SK-N-SH (cell line): ENCODE results near the gene DIS3L2. TPM values are rescaled to one million over a fixed set of nuclear protein-coding genes. Genes with fewer than 3 reads are reported as not detected.

Experiments
- CTCF ChIA-PET: fragments of 300-600, 350-600 bp; formaldehyde crosslinking; extraction: SDS; loops from one replicate; lab custom pipeline; 2021; lab: Yijun Ruan, JAX
- POLR2A ChIA-PET: fragments of 350-600 bp; sonication (Branson Sonifier 250); formaldehyde crosslinking; extraction: SDS; loops from one replicate; lab custom pipeline; 2020; ENCODE audit warnings: antibody characterized with exemption, inconsistent platforms; lab: Yijun Ruan, JAX
- DNase-seq: peaks from one replicate; pipeline ENCODE4 v3.0.0; 2012
- H2AFZ ChIP-seq: fragments of 200-600 bp; sonication (generic); 2 replicates; pipeline ENCODE4 v1.8.1; 2016; ENCODE audit warnings: antibody characterized with exemption, mild to moderate bottlenecking, low read depth
- H3F3A ChIP-seq: fragments of 200-600 bp; sonication (generic); replicated peaks from 2 replicates; pipeline ENCODE3; 2016; ENCODE audit warnings: antibody characterized with exemption, mild to moderate bottlenecking; ENCODE audit not compliant: insufficient read depth
- H3K27ac ChIP-seq, 2 experiments: fragments of 200-500 bp in 1 of 2; fragments of 200-600 bp in 1 of 2; sonication (Bioruptor generic) in 1 of 2; sonication (generic), shearing (Covaris generic) in 1 of 2; 2 replicates each; pipeline versions ENCODE4 v1.5.1 to v1.6.1; 2014 to 2016; ENCODE audit warnings: low read depth in 2 of 2, inconsistent platforms in 1 of 2, low read length in 1 of 2, mild to moderate bottlenecking in 1 of 2, mixed read lengths in 1 of 2
- H3K27me3 ChIP-seq: fragments of 200-600 bp; sonication (generic), shearing (Covaris generic); 2 replicates; pipeline ENCODE4 v1.6.1; 2016; ENCODE audit warnings: mixed run types; ENCODE audit not compliant: insufficient read depth
- H3K36me3 ChIP-seq, 2 experiments: fragments of 200-500 bp in 1 of 2; fragments of 200-600 bp in 1 of 2; sonication (Bioruptor generic) in 1 of 2; sonication (generic) in 1 of 2; replicated peaks in 1 of 2; 2 replicates each; pipeline versions ENCODE3 to v1.5.1; 2014 to 2016; ENCODE audit warnings: low read length in 1 of 2, mild to moderate bottlenecking in 1 of 2; ENCODE audit not compliant: insufficient read depth in 2 of 2, control insufficient read depth in 1 of 2
- H3K4me1 ChIP-seq, 2 experiments: fragments of 200-500 bp in 1 of 2; fragments of 200-600 bp in 1 of 2; sonication (Bioruptor generic) in 1 of 2; sonication (generic), shearing (Covaris generic) in 1 of 2; 2 replicates each; pipeline versions ENCODE4 v1.5.1 to v1.6.1; 2014 to 2016; ENCODE audit warnings: low read depth in 1 of 2, low read length in 1 of 2, mixed run types in 1 of 2; ENCODE audit not compliant: insufficient read depth in 2 of 2, control insufficient read depth in 1 of 2
- H3K4me2 ChIP-seq: fragments of 200-600 bp; sonication (generic), shearing (Covaris generic); 2 replicates; pipeline ENCODE4 v1.6.1; 2017; ENCODE audit warnings: mixed run types
- H3K4me3 ChIP-seq, 2 experiments: fragments of 200-500 bp in 1 of 2; fragments of 200-600 bp in 1 of 2; sonication (Bioruptor generic) in 1 of 2; sonication (generic), shearing (Covaris generic) in 1 of 2; 2 replicates each; pipeline versions ENCODE4 v1.5.1 to v1.8.1; 2014 to 2016; ENCODE audit warnings: low read depth in 2 of 2, inconsistent platforms in 1 of 2, low read length in 1 of 2, mild to moderate bottlenecking in 1 of 2, mixed read lengths in 1 of 2, moderate library complexity in 1 of 2
- H3K79me2 ChIP-seq: fragments of 200-600 bp; sonication (generic); 2 replicates; pipeline ENCODE4 v1.8.1; 2017; ENCODE audit warnings: mild to moderate bottlenecking; ENCODE audit not compliant: insufficient read depth
- H3K9ac ChIP-seq: fragments of 200-600 bp; sonication (generic); 2 replicates; pipeline ENCODE4 v1.6.1; 2017; ENCODE audit warnings: mixed run types
- H3K9me2 ChIP-seq: fragments of 200-600 bp; sonication (generic); 2 replicates; pipeline ENCODE4 v1.6.1; 2017; ENCODE audit warnings: mixed run types
- H3K9me3 ChIP-seq: fragments of 200-600 bp; sonication (generic); 2 replicates; pipeline ENCODE4 v1.6.1; 2017; ENCODE audit warnings: mixed run types, mild to moderate bottlenecking, moderate library complexity
- H4K20me1 ChIP-seq: fragments of 200-600 bp; sonication (generic); 2 replicates; pipeline ENCODE4 v1.6.1; 2017; ENCODE audit warnings: mild to moderate bottlenecking, mixed run types; ENCODE audit not compliant: insufficient read depth
- FOSL2 ChIP-seq: IDR thresholded peaks from 2 replicates; pipeline ENCODE4 v1.4.0; 2012; ENCODE audit warnings: low read depth, mild to moderate bottlenecking, moderate library complexity, borderline replicate concordance
- FOXJ3 ChIP-seq: sonication (generic); formaldehyde crosslinking; IDR thresholded peaks from 2 replicates; pipeline ENCODE4 v1.5.1; 2020; ENCODE audit warnings: mild to moderate bottlenecking, missing genetic modification reagents
- FOXM1 ChIP-seq: IDR thresholded peaks from 2 replicates; pipeline ENCODE4 v1.4.0; 2012; ENCODE audit warnings: low read depth, mild to moderate bottlenecking
- GATA2 ChIP-seq: sonication (generic); formaldehyde crosslinking; IDR thresholded peaks from 2 replicates; pipeline ENCODE4 v1.5.0; 2020; ENCODE audit warnings: mild to moderate bottlenecking, missing genetic modification reagents
- MEF2A ChIP-seq: IDR thresholded peaks from 2 replicates; pipeline ENCODE4 v1.4.0; 2012; ENCODE audit warnings: low read depth, borderline replicate concordance
- MXI1 ChIP-seq: IDR thresholded peaks from 2 replicates; pipeline ENCODE4 v1.6.1; 2012; ENCODE audit warnings: mild to moderate bottlenecking, low read depth, low read length, improper control_type of control experiment
- NRF1 ChIP-seq: IDR thresholded peaks from 2 replicates; pipeline ENCODE4 v1.6.1; 2012; ENCODE audit warnings: low read depth, mild to moderate bottlenecking, low read length
- RCOR1 ChIP-seq: fragments of 150-350 bp; IDR thresholded peaks from 2 replicates; pipeline ENCODE4 v1.6.1; 2017; ENCODE audit warnings: antibody characterized with exemption, low read length
- RFX5 ChIP-seq: IDR thresholded peaks from 2 replicates; pipeline ENCODE4 v1.6.1; 2012; ENCODE audit warnings: mild to moderate bottlenecking, improper control_type of control experiment, low read length
- TAF1 ChIP-seq: IDR thresholded peaks from 2 replicates; pipeline ENCODE4 v1.6.1; 2012; ENCODE audit warnings: low read depth, mild to moderate bottlenecking, low read length, moderate library complexity, borderline replicate concordance
- YY1 ChIP-seq: IDR thresholded peaks from 2 replicates; pipeline ENCODE4 v1.4.0; 2012; ENCODE audit warnings: low read depth, mild to moderate bottlenecking
- WGBS: methylation state at CpG from one replicate; pipeline ENCODE4 v1.1.6; 2017; ENCODE audit warnings: low lambda C conversion rate; 5-methylcytosine and 5-hydroxymethylcytosine counted together
- polyA plus RNA-seq, 3 experiments: library from polyadenylated mRNA; depleted of rRNA; stranded (reverse); fragments of >200 nt; gene quantifications; 2 replicates each; pipeline ENCODE4 v1.2.3, GENCODE V29; 2012
- TF ChIP-seq, protein P1 (sequence below): IDR thresholded peaks from 2 replicates; pipeline ENCODE4 v1.6.1; 2012; ENCODE audit warnings: mild to moderate bottlenecking, low read depth, low read length, moderate library complexity
- TF ChIP-seq, protein P2 (sequence below): fragments of 200-600 bp; sonication (generic); IDR thresholded peaks from 2 replicates; pipeline ENCODE4 v1.6.1; 2017; ENCODE audit warnings: antibody characterized with exemption, mild to moderate bottlenecking, moderate library complexity
- TF ChIP-seq, protein P3 (sequence below): IDR thresholded peaks from 2 replicates; pipeline ENCODE4 v1.4.0; 2012; ENCODE audit warnings: low read depth, borderline replicate concordance

The DIS3L2 gene
- polyA plus RNA-seq, 1 of the 3 experiments (the other 2 are of a cell fraction) = 17.9 TPM

DNA sequence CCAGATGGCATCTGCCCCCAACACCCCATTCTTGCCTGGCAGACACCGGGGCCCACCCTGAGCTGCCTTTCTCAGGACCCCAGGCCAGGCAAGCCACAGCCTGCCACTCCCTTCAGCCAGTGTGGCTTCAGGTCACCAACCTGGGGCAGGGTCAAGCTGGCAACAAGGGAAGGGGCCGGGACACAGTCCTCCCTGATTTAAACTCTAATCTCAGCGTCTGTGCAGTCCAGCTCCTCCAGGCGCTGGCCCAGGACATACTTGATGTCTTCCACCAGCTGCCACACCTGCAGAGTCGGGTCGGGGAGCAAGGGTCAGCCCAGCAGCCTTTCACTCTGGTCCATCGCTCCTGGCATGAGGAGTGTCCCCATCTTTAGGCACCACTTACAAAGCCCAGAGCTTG, 388.0 kb downstream of the DIS3L2 start:
- 20% methylated on average over 1 of the region's 7 CpGs for whole genome bisulfite sequencing
- Histone ChIP-seq H3K9me3 (no peaks in the 10 kb centered on the region), H3K4me3 (no peak overlapping the region), H3K36me3 (no peaks in the 10 kb centered on the region), H3K4me2 (no peak overlapping the region), H3K79me2 (no peaks in the 10 kb centered on the region), H3K9ac (no peak overlapping the region), H4K20me1 (no peaks in the 10 kb centered on the region), H3K27ac (no peak overlapping the region), H3K9me2 (no peaks in the 10 kb centered on the region), H3K4me1 (no peaks in the 10 kb centered on the region), H3K27me3 (peaks cover 67% of the 10 kb centered on the region), H3F3A (no peaks in the 10 kb centered on the region), H2AFZ (no peak overlapping the region)
- TF ChIP-seq, protein P1, sequence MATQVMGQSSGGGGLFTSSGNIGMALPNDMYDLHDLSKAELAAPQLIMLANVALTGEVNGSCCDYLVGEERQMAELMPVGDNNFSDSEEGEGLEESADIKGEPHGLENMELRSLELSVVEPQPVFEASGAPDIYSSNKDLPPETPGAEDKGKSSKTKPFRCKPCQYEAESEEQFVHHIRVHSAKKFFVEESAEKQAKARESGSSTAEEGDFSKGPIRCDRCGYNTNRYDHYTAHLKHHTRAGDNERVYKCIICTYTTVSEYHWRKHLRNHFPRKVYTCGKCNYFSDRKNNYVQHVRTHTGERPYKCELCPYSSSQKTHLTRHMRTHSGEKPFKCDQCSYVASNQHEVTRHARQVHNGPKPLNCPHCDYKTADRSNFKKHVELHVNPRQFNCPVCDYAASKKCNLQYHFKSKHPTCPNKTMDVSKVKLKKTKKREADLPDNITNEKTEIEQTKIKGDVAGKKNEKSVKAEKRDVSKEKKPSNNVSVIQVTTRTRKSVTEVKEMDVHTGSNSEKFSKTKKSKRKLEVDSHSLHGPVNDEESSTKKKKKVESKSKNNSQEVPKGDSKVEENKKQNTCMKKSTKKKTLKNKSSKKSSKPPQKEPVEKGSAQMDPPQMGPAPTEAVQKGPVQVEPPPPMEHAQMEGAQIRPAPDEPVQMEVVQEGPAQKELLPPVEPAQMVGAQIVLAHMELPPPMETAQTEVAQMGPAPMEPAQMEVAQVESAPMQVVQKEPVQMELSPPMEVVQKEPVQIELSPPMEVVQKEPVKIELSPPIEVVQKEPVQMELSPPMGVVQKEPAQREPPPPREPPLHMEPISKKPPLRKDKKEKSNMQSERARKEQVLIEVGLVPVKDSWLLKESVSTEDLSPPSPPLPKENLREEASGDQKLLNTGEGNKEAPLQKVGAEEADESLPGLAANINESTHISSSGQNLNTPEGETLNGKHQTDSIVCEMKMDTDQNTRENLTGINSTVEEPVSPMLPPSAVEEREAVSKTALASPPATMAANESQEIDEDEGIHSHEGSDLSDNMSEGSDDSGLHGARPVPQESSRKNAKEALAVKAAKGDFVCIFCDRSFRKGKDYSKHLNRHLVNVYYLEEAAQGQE = no peak
- TF ChIP-seq, protein P2, sequence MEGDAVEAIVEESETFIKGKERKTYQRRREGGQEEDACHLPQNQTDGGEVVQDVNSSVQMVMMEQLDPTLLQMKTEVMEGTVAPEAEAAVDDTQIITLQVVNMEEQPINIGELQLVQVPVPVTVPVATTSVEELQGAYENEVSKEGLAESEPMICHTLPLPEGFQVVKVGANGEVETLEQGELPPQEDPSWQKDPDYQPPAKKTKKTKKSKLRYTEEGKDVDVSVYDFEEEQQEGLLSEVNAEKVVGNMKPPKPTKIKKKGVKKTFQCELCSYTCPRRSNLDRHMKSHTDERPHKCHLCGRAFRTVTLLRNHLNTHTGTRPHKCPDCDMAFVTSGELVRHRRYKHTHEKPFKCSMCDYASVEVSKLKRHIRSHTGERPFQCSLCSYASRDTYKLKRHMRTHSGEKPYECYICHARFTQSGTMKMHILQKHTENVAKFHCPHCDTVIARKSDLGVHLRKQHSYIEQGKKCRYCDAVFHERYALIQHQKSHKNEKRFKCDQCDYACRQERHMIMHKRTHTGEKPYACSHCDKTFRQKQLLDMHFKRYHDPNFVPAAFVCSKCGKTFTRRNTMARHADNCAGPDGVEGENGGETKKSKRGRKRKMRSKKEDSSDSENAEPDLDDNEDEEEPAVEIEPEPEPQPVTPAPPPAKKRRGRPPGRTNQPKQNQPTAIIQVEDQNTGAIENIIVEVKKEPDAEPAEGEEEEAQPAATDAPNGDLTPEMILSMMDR = no peak
- TF ChIP-seq TAF1 (no peak), MXI1 (no peak), GATA2 (no peak), FOSL2 (no peak), RCOR1 (no peak), YY1 (no peak)
- DNase-seq = no peak
- POLR2A ChIA-PET = no interaction called here
- CTCF ChIA-PET = interaction anchor here (0.9 to 1.9 kb wide), 5 partner anchors 23 to 449 kb away, joined by 3 to 6 read pairs (median 4); no protein-coding TSS in a partner anchor

DNA sequence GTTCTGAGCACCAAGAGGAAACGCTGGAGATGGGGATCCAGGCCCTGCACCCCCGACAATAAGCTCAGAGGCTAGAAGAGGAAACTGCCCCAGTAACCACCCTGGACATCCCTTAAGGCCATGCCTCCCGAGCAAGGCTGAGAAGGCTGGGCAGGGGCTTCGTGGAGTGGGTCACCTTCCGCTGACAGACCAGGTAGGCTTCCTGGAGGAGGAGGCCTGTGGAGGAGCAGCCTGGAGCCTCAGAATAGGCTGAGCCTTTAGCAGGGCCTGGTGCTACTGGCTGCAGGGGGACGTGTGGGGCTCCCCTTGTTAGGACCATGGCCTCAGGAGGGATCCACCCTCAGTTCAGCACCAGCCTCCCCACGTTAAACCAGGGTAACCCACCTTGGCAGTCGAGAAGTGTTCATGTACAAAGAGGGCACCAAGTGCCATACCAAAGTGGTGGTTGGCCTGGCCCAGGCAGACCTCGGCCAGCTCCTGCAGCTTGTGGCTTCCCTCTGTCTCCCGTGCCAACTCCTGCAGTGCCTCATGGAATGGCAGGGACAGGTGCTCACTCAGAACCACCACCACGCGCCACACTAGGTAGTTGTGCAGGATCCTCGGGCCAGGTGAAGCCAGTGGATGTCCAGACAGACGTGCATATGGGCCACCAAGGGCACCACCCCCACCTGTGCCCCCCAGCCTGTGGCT, 388.6 kb downstream of the DIS3L2 start:
- no peak overlapping the region for H3K9ac ChIP-seq
- no peaks in the 10 kb centered on the region for H3K79me2 ChIP-seq
- H3K4me2 ChIP-seq = no peak overlapping the region
- H3K27me3 ChIP-seq = peaks cover 67% of the 10 kb centered on the region
- no peaks in the 10 kb centered on the region for H3K9me3 ChIP-seq
- no peaks in the 10 kb centered on the region for H3F3A ChIP-seq
- no peak overlapping the region for H3K4me3 ChIP-seq
- no peaks in the 10 kb centered on the region for H4K20me1 ChIP-seq
- H2AFZ ChIP-seq = no peak overlapping the region
- no peaks in the 10 kb centered on the region for H3K4me1 ChIP-seq
- no peaks in the 10 kb centered on the region for H3K36me3 ChIP-seq
- DNase-seq = no peak
- 8% methylated on average over 9 of the region's 14 CpGs for WGBS
- no peaks in the 10 kb centered on the region for H3K9me2 ChIP-seq
- POLR2A ChIA-PET = no interaction called here
- CTCF ChIA-PET = interaction anchor here (0.9 to 1.9 kb wide), 5 partner anchors 24 to 450 kb away, joined by 3 to 6 read pairs (median 4); no protein-coding TSS in a partner anchor
- no peak overlapping the region for H3K27ac ChIP-seq
- TF ChIP-seq RFX5 (no peak), MEF2A (no peak), FOXM1 (no peak), FOXJ3 (CRISPR knock-in tag) (no peak), RCOR1 (no peak), FOSL2 (no peak), NRF1 (no peak)
- TF ChIP-seq, protein P1 = no peak
- TF ChIP-seq, protein P3, sequence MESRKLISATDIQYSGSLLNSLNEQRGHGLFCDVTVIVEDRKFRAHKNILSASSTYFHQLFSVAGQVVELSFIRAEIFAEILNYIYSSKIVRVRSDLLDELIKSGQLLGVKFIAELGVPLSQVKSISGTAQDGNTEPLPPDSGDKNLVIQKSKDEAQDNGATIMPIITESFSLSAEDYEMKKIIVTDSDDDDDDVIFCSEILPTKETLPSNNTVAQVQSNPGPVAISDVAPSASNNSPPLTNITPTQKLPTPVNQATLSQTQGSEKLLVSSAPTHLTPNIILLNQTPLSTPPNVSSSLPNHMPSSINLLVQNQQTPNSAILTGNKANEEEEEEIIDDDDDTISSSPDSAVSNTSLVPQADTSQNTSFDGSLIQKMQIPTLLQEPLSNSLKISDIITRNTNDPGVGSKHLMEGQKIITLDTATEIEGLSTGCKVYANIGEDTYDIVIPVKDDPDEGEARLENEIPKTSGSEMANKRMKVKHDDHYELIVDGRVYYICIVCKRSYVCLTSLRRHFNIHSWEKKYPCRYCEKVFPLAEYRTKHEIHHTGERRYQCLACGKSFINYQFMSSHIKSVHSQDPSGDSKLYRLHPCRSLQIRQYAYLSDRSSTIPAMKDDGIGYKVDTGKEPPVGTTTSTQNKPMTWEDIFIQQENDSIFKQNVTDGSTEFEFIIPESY = no peak
